Measurements from ENCODE around the gene AHNAK.

DNA sequence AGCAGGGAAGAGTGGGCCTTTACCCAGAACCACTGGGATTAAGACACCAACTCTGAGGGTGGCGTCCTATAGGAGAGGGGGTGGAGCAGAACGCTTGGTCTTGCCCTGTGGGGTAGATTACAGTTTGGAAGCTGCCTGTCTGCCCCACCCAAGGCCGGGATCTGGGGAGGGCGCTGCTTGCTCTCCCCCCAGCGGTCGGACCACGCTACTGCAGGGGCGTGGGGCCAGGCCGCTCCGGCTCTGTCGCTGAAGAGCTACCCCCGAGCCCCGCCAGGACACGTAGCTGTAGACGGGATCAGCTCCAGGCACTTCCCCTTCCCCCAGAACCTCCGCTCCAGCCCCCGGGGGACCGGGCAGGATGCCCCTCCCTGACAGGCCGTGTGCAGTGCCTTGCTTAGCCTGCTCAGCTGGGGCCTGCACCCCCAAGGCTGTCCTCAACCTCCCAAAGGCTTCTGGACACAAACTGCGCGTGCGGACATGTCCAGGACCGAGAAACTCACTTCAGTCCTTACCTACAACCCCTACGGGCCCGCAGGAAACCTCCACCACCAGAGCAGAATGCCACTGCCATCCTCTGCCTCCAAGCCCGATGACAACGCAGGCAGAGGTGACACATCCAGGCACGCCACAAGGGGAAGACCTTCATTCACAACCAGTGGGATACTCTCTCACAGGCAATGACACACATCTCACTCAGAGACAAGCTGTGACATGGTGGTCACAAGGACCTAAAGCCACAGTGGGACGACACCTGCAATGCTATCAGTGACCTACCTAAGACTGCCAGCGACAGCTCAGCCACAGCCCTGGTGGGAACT lies 3.6 kb downstream of the AHNAK start:
- TF ChIP-seq SIN3A (IDR thresholded peaks at IDR 0.05; ENCODE audit: borderline replicate concordance, insufficient read depth, low read length) (peak; percentile 77; the same call in 1 of the 2 replicates), TAF1 (IDR thresholded peaks at IDR 0.05; ENCODE audit: borderline replicate concordance, insufficient read depth, low read length) (peak; percentile 66; the same call in 1 of the 2 replicates), POLR2AphosphoS5 (IDR thresholded peaks at IDR 0.05; ENCODE audit: low read depth, low read length) (peak; percentile 54; the same call in 1 of the 2 replicates), REST (IDR thresholded peaks at IDR 0.05; ENCODE audit: insufficient read depth in 1 of 2, low read depth in 2 of 2, low read length in 2 of 2) (peak in 1 of 2 experiments; percentile 60; a peak in 1 of 4 replicates), FOXP2 (optimal IDR thresholded peaks at IDR 0.05; ENCODE audit: borderline replicate concordance, extremely low read depth, extremely low read length, insufficient read depth) (no peak)
